NT2/D1 (cell line): ENCODE measurements around the gene CAPG.
"Not testable (repeated sequence)": the region's sequence is repeated elsewhere in the genome, so short reads cannot be mapped to it uniquely, and the experiment has no call there.

Experiments used
- DNase-seq: peaks from one replicate; pipeline ENCODE4 v3.0.0-alpha.2; 2011; ENCODE audit warnings: low read depth, low spot score
- H3K27me3 ChIP-seq: 2 replicates; pipeline ENCODE4 v1.6.0; 2011; ENCODE audit warnings: mild to moderate bottlenecking; ENCODE audit not compliant: insufficient read length, insufficient read depth
- H3K36me3 ChIP-seq: 2 replicates; pipeline ENCODE4 v1.6.1; 2011; ENCODE audit warnings: mild to moderate bottlenecking, low read length, mixed read lengths; ENCODE audit not compliant: insufficient read depth, insufficient read length
- H3K4me1 ChIP-seq: 2 replicates; pipeline ENCODE4 v1.5.1; 2011; ENCODE audit not compliant: insufficient read depth, insufficient read length
- H3K4me3 ChIP-seq: 2 replicates; pipeline ENCODE4 v1.5.1; 2011; ENCODE audit warnings: low read depth; ENCODE audit not compliant: insufficient read length
- H3K9ac ChIP-seq: 2 replicates; pipeline ENCODE4 v1.6.0; 2011; ENCODE audit warnings: low read depth; ENCODE audit not compliant: insufficient read length
- H3K9me3 ChIP-seq: 2 replicates; pipeline ENCODE4 v1.5.1; 2011; ENCODE audit warnings: mild to moderate bottlenecking, low read length; ENCODE audit not compliant: insufficient read depth
- SUZ12 ChIP-seq: IDR thresholded peaks from 2 replicates; pipeline ENCODE4 v1.6.1; 2011; ENCODE audit not compliant: insufficient read length, insufficient read depth; ENCODE audit errors: extremely low read depth
- YY1 ChIP-seq: IDR thresholded peaks from 2 replicates; pipeline ENCODE4 v1.6.1; 2011; ENCODE audit not compliant: insufficient read length, insufficient read depth
- ZNF274 ChIP-seq: IDR thresholded peaks from 2 replicates; pipeline ENCODE4 v1.6.1; 2011; ENCODE audit warnings: mild to moderate bottlenecking, low read depth, low read length

Gene CAPG

GRCh38 chr2:85378257-85378656, 31.9 kb downstream of the CAPG start:
- Histone ChIP-seq H3K4me1 (no peaks in the 10 kb centered on the region), H3K27me3 (no peaks in the 10 kb centered on the region), H3K9ac (no peak overlapping the region), H3K9me3 (peaks cover 7% of the 10 kb centered on the region; the same call in 1 of the 2 replicates), H3K36me3 (peaks cover 5% of the 10 kb centered on the region), H3K4me3 (no peak overlapping the region)
- TF ChIP-seq SUZ12 (no peak), YY1 (no peak), ZNF274 (no peak)
- DNase-seq = no peak

GRCh38 chr2:85377083-85377482, 33.1 kb downstream of the CAPG start:
- no peak for DNase-seq
- H3K4me1 ChIP-seq = no peaks in the 10 kb centered on the region
- peaks cover 5% of the 10 kb centered on the region for H3K36me3 ChIP-seq
- peaks cover 7% of the 10 kb centered on the region; the same call in 1 of the 2 replicates for H3K9me3 ChIP-seq
- H3K27me3 ChIP-seq = no peaks in the 10 kb centered on the region
- no peak overlapping the region for H3K4me3 ChIP-seq
- TF ChIP-seq YY1 (no peak), ZNF274 (no peak), SUZ12 (no peak)
- no peak overlapping the region for H3K9ac ChIP-seq

GRCh38 chr2:85376291-85377065, 33.7 kb downstream of the CAPG start:
- TF ChIP-seq YY1 (no peak), ZNF274 (no peak), SUZ12 (no peak)
- Histone ChIP-seq H3K4me1 (no peaks in the 10 kb centered on the region), H3K27me3 (no peaks in the 10 kb centered on the region), H3K9ac (no peak overlapping the region), H3K4me3 (no peak overlapping the region), H3K36me3 (peaks cover 5% of the 10 kb centered on the region), H3K9me3 (peaks cover 7% of the 10 kb centered on the region; the same call in 1 of the 2 replicates)
- no peak for DNase-seq

GRCh38 chr2:85371045-85371444, 39.1 kb downstream of the CAPG start:
- no peaks in the 10 kb centered on the region for H3K9me3 ChIP-seq
- H3K9ac ChIP-seq = no peak overlapping the region
- H3K4me3 ChIP-seq = no peak overlapping the region

GRCh38 chr2:85369500-85369899, 40.7 kb downstream of the CAPG start:
- no peak for DNase-seq
- no peak overlapping the region for H3K9ac ChIP-seq
- H3K4me1 ChIP-seq = no peaks in the 10 kb centered on the region
- no peak overlapping the region for H3K4me3 ChIP-seq
- peaks cover 14% of the 10 kb centered on the region for H3K36me3 ChIP-seq
- H3K27me3 ChIP-seq = no peaks in the 10 kb centered on the region
- TF ChIP-seq ZNF274 = no peak
- no peak for TF ChIP-seq YY1
- no peak for TF ChIP-seq SUZ12
- H3K9me3 ChIP-seq = no peaks in the 10 kb centered on the region

More at GRCh38 chr2:85371045-85371444, 39.1 kb downstream of the CAPG start:
- Histone ChIP-seq H3K36me3 (peaks cover 14% of the 10 kb centered on the region), H3K27me3 (no peaks in the 10 kb centered on the region), H3K4me1 (no peaks in the 10 kb centered on the region)
- no peak for TF ChIP-seq YY1
- no peak for DNase-seq

- Histone ChIP-seq H3K27me3 (no peaks in the 10 kb centered on the region), H3K9ac (no peak overlapping the region), H3K9me3 (no peaks in the 10 kb centered on the region), H3K36me3 (peaks cover 14% of the 10 kb centered on the region), H3K4me3 (no peak overlapping the region), H3K4me1 (no peaks in the 10 kb centered on the region)
- DNase-seq = no peak
- TF ChIP-seq YY1 (no peak), ZNF274 (no peak), SUZ12 (no peak)
Measured at GRCh38 chr2:85368921-85369320, 41.2 kb downstream of the CAPG start.

GRCh38 chr2:85367180-85367579, 43.0 kb downstream of the CAPG start:
- TF ChIP-seq ZNF274 (no peak), YY1 (no peak), SUZ12 (no peak)
- no peaks in the 10 kb centered on the region for H3K4me1 ChIP-seq
- no peak overlapping the region for H3K9ac ChIP-seq
- no peak for DNase-seq
- no peaks in the 10 kb centered on the region for H3K9me3 ChIP-seq
- no peaks in the 10 kb centered on the region for H3K27me3 ChIP-seq
- H3K36me3 ChIP-seq = peaks cover 20% of the 10 kb centered on the region
- no peak overlapping the region for H3K4me3 ChIP-seq

- H3K9me3 ChIP-seq, DNase-seq, H3K4me1 ChIP-seq, H3K9ac ChIP-seq, H3K4me3 ChIP-seq, H3K27me3 ChIP-seq: not testable (repeated sequence)
- H3K36me3 ChIP-seq = peaks cover 18% of the 10 kb centered on the region
Measured at GRCh38 chr2:85362653-85363387, 47.3 kb downstream of the CAPG start.
